ENCODE data around the gene COMMD3. TPM values are rescaled to one million over a fixed set of nuclear protein-coding genes. Genes with fewer than 3 reads are reported as not detected.
A peak's percentile ranks its signal among the peaks of the same experiment; 100 is the strongest.

Gene COMMD3
- total and polyA plus RNA-seq, 12 donors: 7.5 to 82.4 (median 45.0) TPM

DNA sequence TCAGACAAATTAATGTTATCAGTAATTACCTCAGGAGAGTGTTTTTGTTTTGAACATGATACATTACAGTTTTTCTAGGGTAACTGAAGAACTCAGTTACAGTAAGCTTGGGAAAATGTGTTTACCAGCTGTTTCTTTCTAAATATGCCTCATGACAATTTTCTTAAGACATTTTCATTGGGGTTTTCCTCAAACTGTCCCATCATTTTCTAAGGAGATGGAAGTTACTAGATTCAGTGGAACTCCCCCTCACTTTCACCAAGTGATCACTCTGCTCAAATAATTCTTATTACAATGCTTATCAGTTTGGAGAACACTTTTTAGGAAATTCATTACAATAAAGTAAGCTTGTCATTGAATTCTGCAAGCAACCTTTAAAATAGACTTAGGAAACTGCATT is 22.7 kb downstream of the COMMD3 start:
- Histone ChIP-seq H3K27me3 (peaks cover 65% of the 10 kb centered on the region), H3K4me1 (replicated peaks in 1 of 2) (peaks cover 24 to 36% of the 10 kb centered on the region in 2 donors), H3K27ac (no peak overlapping the region), H3K9me3 (replicated peaks in 1 of 3) (no peaks in the 10 kb centered on the region), H3K36me3 (replicated peaks in 1 of 2) (no peaks in the 10 kb centered on the region), H3K4me3 (no peak overlapping the region)
- DNase-seq: no peak
- TF ChIP-seq, protein P1, sequence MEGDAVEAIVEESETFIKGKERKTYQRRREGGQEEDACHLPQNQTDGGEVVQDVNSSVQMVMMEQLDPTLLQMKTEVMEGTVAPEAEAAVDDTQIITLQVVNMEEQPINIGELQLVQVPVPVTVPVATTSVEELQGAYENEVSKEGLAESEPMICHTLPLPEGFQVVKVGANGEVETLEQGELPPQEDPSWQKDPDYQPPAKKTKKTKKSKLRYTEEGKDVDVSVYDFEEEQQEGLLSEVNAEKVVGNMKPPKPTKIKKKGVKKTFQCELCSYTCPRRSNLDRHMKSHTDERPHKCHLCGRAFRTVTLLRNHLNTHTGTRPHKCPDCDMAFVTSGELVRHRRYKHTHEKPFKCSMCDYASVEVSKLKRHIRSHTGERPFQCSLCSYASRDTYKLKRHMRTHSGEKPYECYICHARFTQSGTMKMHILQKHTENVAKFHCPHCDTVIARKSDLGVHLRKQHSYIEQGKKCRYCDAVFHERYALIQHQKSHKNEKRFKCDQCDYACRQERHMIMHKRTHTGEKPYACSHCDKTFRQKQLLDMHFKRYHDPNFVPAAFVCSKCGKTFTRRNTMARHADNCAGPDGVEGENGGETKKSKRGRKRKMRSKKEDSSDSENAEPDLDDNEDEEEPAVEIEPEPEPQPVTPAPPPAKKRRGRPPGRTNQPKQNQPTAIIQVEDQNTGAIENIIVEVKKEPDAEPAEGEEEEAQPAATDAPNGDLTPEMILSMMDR (IDR thresholded peaks at IDR 0.05): no peak
- no peak for TF ChIP-seq POLR2A (IDR thresholded peaks at IDR 0.05)
- intact Hi-C loops (cut with DNase I): no loop called here

DNA sequence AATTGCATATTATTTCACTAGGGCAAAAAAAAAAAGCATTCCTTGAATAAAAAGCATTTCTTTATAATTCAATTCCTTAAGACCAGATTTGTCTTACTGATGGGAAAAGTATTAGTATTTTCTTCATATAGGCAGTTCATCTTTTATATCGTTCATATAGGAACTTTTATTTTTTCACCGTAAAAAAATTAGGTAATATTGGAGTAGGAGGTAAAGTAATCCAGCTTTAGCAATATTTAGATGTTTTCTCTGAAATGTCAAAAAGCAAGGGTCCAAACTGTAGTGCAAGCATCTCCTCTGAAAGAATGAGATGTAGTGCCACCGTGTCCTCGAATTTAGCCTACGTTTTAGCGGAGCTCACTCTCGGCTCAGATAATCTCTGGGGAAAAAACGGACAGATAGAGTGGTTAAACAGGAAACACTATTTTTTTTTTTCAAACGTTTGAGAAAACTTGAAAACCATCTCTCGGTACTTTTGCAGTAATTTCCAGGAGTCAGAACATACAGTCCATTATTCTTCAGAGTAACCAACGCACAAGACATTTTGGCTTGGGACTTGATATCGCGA is 23.7 kb downstream of the COMMD3 start:
- no peak for TF ChIP-seq POLR2A (IDR thresholded peaks at IDR 0.05)
- TF ChIP-seq, protein P1 (IDR thresholded peaks at IDR 0.05): no peak
- no peaks in the 10 kb centered on the region for H3K9me3 ChIP-seq (replicated peaks in 1 of 3)
- peak overlapping the region in 2 of 4 donors; percentile 73 to 90 for H3K4me3 ChIP-seq
- peaks cover 15 to 29% of the 10 kb centered on the region in 2 donors for H3K4me1 ChIP-seq (replicated peaks in 1 of 2)
- H3K36me3 ChIP-seq (replicated peaks in 1 of 2): no peaks in the 10 kb centered on the region
- no peak for DNase-seq
- intact Hi-C loops (cut with DNase I): no loop called here
- peak overlapping the region in 3 of 5 donors; percentile 96 to 99 (median 99) for H3K27ac ChIP-seq
- H3K27me3 ChIP-seq: peaks cover 74% of the 10 kb centered on the region
- 1 to 2% (median 2%) methylated on average over 13 of the region's 13 CpGs for whole genome bisulfite sequencing, 4 donors

DNA sequence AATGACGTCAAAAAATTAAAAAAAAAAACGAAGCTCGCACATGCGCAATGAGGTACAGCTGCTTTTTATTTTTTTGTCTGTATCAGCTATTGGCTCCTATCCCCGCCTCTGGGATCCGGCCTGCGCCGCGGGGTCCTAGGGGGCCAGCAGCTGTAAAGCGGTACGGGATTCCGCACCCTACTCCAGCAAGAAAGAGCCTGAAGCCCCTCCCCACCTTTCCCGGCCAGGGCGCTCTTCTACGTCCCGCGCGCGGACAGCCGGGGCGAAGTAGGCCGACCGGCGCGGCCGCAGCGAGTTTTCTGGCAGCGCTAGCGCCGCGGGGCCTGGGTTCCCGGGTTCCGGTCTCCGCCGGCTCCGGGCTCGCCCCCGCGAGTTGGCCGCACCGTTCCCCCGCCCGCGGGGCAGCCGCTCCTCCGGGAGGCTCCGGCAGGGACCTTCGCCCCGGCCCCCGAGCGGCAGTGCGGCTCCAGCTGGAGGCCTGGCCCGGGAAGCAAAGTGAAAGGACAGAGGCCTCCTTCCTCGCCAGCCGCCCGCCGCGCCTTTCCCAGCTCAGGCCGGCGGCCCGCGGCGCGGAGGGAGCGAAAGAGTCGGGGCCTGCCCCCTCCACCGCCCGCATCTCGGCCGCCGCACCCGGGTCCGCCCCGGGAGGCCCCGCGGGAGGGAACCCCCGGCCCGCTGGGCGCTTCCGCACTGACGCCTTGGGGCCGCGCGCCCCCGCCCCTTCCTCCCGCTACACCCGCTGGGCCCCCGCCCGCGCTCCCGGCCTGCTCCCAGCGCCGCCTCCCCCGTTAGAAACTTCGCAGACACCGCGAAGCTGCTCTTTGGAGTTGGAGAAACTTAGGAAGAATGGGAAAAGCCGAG is 24.4 kb downstream of the COMMD3 start:
- peak; percentile 27 to 67 for TF ChIP-seq POLR2A (IDR thresholded peaks at IDR 0.05)
- TF ChIP-seq, protein P1 (IDR thresholded peaks at IDR 0.05): no peak
- Histone ChIP-seq H3K9me3 (replicated peaks in 1 of 3) (no peaks in the 10 kb centered on the region), H3K36me3 (replicated peaks in 1 of 2) (no peaks in the 10 kb centered on the region), H3K27me3 (peaks cover 79% of the 10 kb centered on the region), H3K4me1 (replicated peaks in 1 of 2) (peaks cover 8 to 22% of the 10 kb centered on the region in 2 donors), H3K4me3 (peak overlapping the region; percentile 32 to 90 (median 66)), H3K27ac (peak overlapping the region; percentile 84 to 99 (median 96))
- peak; percentile 54 to 74 (median 67) for DNase-seq
- intact Hi-C loops (cut with DNase I): no loop called here
- 1% methylated on average over 31 to 98 of the region's 98 CpGs for WGBS, 4 donors

DNA sequence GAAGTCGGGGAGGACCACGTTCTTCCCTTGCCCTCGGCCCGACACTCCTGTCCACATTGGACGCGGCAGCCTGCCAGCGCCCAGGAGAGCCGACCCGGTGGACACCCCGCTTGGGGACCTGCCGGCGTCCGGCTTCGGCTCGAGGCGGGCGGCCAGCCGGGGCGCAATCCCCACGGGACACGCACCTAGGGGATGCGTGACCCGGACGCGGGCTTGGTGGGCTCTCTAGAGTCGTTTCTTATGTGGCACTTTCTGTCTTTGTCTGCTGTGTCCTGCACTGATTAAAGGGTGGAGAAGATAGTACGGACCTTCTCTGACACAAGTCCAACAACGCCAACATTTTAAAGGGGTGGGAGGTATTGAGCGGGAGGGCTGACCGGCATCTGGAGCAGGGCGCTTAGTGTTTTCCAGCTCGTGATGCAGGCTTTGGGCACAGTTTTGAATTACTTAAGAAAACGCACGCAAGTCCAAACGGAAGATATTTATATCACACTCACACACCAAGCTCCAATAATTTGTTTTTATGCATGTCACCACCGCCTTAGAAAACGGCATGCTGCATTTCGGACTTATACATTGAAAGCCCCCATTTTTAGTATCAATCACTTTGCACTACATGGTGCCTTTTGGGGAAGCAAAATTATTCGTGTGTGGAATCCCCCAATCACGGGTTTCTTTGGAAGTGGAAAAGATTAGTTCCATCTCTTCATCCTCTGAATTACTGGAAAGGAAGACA is 25.2 kb downstream of the COMMD3 start:
- Histone ChIP-seq H3K27me3 (peaks cover 79% of the 10 kb centered on the region), H3K4me1 (replicated peaks in 1 of 2) (peaks cover 5 to 14% of the 10 kb centered on the region in 2 donors), H3K36me3 (replicated peaks in 1 of 2) (no peaks in the 10 kb centered on the region), H3K27ac (peak overlapping the region in 4 of 5 donors; percentile 94 to 99 (median 98)), H3K4me3 (peak overlapping the region; percentile 32 to 90 (median 66)), H3K9me3 (replicated peaks in 1 of 3) (no peaks in the 10 kb centered on the region)
- DNase-seq: no peak
- intact Hi-C loops (cut with DNase I): no loop called here
- TF ChIP-seq POLR2A (IDR thresholded peaks at IDR 0.05): no peak
- TF ChIP-seq, protein P1 (IDR thresholded peaks at IDR 0.05): no peak
- 4 to 9% (median 4%) methylated on average over 33 to 40 of the region's 40 CpGs for WGBS, 4 donors

Measured in adrenal gland (tissue), 12 donors.